Measurements from ENCODE around the gene EIF4G3. TPM values are rescaled to one million over a fixed set of nuclear protein-coding genes. Genes with fewer than 3 reads are reported as not detected.
"Not testable (repeated sequence)": the region's sequence is repeated elsewhere in the genome, so short reads cannot be mapped to it uniquely, and the experiment has no call there.

Gene EIF4G3
- total RNA-seq, 1 experiment from 2014 or later, result 42.0 TPM

GRCh38 chr1:21115098-21115760 is 61.5 kb downstream of the EIF4G3 start:
- DNase-seq (ENCODE audit: extremely low read depth, low read depth), result no peak

GRCh38 chr1:21114431-21114830 is 62.3 kb downstream of the EIF4G3 start:
- DNase-seq (ENCODE audit: extremely low read depth, low read depth), result no peak

GRCh38 chr1:21110163-21110562 is 66.5 kb downstream of the EIF4G3 start:
- no peak for DNase-seq (ENCODE audit: extremely low read depth, low read depth)

- no peak for DNase-seq (ENCODE audit: extremely low read depth, low read depth)
Measured at GRCh38 chr1:21106709-21107108, 70.0 kb downstream of the EIF4G3 start.

GRCh38 chr1:21106238-21106637 is 70.5 kb downstream of the EIF4G3 start:
- no peak for DNase-seq (ENCODE audit: extremely low read depth, low read depth)

- DNase-seq (ENCODE audit: extremely low read depth, low read depth), result no peak
Measured at GRCh38 chr1:21105807-21106206, 70.9 kb downstream of the EIF4G3 start.

GRCh38 chr1:21104683-21105082 is 72.0 kb downstream of the EIF4G3 start:
- DNase-seq (ENCODE audit: extremely low read depth, low read depth), result no peak

- no peak for DNase-seq (ENCODE audit: extremely low read depth, low read depth)
Measured at GRCh38 chr1:21100481-21100921, 76.2 kb downstream of the EIF4G3 start.

GRCh38 chr1:21099869-21100131 is 76.9 kb downstream of the EIF4G3 start:
- DNase-seq (ENCODE audit: extremely low read depth, low read depth), result no peak

GRCh38 chr1:21099034-21099868 is 77.4 kb downstream of the EIF4G3 start:
- no peak for DNase-seq (ENCODE audit: extremely low read depth, low read depth)

GRCh38 chr1:21098186-21098915 is 78.3 kb downstream of the EIF4G3 start:
- DNase-seq (ENCODE audit: extremely low read depth, low read depth), result no peak

- no peak for DNase-seq (ENCODE audit: extremely low read depth, low read depth)
Measured at GRCh38 chr1:21097729-21098128, 79.0 kb downstream of the EIF4G3 start.

- DNase-seq (ENCODE audit: extremely low read depth, low read depth), result no peak
Measured at GRCh38 chr1:21095976-21096375, 80.7 kb downstream of the EIF4G3 start.

- DNase-seq (ENCODE audit: extremely low read depth, low read depth), result not testable (repeated sequence)
Measured at GRCh38 chr1:21094282-21094681, 82.4 kb downstream of the EIF4G3 start.

- DNase-seq (ENCODE audit: extremely low read depth, low read depth), result not testable (repeated sequence)
Measured at GRCh38 chr1:21093271-21093958, 83.3 kb downstream of the EIF4G3 start.

GRCh38 chr1:21092545-21092944 is 84.2 kb downstream of the EIF4G3 start:
- DNase-seq (ENCODE audit: extremely low read depth, low read depth), result not testable (repeated sequence)

GRCh38 chr1:21091053-21091690 is 85.5 kb downstream of the EIF4G3 start:
- peak; percentile 64 for DNase-seq (ENCODE audit: extremely low read depth, low read depth)

- no peak for DNase-seq (ENCODE audit: extremely low read depth, low read depth)
Measured at GRCh38 chr1:21090463-21090862, 86.2 kb downstream of the EIF4G3 start.

GRCh38 chr1:21089731-21090130 is 87.0 kb downstream of the EIF4G3 start:
- no peak for DNase-seq (ENCODE audit: extremely low read depth, low read depth)

- no peak for DNase-seq (ENCODE audit: extremely low read depth, low read depth)
Measured at GRCh38 chr1:21089299-21089698, 87.4 kb downstream of the EIF4G3 start.

All from NCI-H460 (cell line).